GM18520 (cell line): ENCODE measurements around the gene PIMREG.

ENCODE experiments used
- ATAC-seq: cut with Tn5 transposase; IDR thresholded peaks from one replicate; pipeline ENCODE4 v1.9.1; 2021; ENCODE audit not compliant: unreplicated experiment

Gene PIMREG

DNA sequence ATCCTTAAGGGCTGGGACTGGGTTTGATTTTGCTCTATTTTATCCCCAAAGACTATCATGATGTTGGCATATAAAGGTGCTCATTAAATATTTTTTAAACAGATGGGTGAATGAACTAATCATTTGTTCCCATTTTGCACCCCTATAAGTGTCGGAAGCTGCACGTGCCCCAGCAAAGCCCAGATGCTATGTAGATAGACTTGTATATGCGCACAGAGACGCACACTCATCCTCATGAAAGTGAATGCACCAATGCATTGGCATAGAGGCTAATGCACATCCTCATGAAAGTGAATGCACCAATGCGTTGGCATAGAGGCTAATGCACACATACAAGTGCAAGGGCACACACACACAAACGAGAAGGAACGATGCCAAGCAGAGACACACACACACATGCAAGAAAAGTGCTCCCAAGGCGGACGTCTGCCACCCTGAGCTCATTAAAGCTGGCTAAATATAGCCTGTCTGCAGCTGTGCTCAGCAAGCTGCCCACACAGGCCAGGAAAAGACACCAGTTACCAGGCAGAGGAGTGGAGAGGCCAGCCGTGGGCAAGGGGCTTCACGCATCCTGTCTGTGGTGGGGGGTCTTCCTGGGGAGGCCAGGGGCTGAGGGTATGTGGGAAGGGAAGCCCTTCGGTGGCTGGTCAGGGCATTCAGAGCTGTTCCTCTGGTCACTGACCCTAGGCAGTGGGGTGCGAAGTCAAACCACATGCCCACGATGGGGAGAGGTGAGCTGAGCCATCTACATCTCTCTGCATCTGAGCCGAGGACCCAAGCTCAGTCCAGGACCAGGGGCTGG is 52.6 kb downstream of the PIMREG start:
- no peak for ATAC-seq

DNA sequence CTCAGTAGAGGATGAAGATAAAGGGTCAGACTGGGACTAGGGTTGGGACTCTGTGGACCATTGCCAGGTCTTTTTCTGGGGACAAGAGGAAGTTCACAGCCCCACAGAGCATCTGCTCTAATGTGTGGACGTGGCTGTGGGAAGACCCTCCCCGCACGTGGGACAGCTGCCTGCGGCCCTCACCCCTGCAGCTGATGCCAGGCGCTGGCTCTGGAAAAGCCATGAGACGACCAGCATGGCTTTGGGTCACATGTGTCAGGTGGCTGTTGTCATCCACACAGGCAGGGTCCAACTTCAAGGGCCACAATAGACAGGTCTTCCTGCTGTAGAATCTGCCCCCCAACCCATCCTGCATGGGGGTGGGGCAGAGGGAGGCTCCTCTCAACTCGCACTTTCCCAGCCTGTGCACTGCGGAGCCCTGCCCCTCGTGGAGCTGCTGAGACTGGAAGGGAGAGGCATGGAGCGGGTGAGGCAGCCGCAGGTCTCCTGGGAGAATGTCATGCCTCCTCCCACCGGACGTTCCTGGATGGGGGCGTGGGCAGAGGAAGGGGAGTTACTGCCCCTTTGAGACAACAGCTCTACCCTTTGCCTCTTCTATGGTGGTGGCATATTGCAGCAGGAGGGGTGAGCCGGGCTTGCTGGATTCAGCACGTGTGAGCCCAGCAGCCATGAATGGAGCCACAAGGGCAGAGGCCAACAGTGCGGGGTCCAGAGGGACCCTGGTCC is 53.4 kb downstream of the PIMREG start:
- no peak for ATAC-seq

DNA sequence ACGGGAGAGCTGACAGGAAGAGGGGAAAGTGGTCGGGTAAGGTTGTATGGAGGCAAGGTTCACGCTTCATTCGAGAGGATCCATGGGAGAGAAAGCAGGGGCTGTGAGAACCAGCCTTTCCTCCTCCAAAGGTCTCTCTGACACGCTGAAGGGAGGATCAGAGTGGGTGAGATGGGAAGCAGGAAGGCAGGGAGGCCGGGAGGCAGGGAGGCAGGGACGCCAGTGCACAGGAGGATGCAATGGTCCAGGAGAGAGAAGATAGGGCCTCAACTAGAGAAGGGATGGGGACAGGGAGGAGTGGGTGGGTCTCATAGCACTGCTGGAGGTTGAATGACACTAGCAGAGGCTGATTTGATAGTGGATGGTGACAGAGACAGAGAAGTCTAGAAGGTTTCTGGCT is 54.1 kb downstream of the PIMREG start:
- no peak for ATAC-seq

DNA sequence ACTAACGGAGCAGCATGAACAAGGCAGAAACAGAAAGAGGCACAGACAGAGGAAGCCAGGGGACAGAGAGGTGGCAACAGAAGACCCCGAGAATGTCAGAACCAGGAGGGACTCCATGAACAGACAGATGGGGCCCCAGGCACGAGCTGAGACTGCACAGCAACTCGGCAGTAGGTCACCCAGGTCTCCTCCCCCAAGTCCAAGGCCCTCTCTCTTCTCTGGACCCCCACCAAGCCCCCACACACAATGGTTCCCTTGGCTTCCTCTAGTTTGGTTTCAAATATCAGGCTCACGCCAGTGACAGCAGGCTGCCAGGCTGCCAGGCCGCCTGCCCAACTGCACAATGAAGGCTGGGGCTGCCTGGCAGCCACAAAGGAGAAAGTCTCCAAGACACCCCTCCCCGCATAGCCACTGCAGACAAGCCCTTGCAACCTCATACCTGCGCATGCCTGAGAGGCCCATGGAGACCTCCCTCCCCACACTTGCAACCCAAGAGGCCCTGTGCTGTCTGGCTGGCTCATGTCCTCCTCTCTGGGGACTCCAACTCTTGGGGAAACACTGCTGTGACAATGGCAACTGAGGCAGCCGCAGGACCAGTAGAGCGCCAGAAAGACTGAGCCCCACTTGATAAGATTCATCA is 54.8 kb downstream of the PIMREG start:
- no peak for ATAC-seq
